AG04450 (cell line): Measurements from ENCODE around the gene TTN. TPM values are rescaled to one million over a fixed set of nuclear protein-coding genes. Genes with fewer than 3 reads are reported as not detected.

Experiments
- CTCF ChIA-PET: fragments of 300-600, 350-600 bp; formaldehyde crosslinking; extraction: SDS; loops from one replicate; lab custom pipeline; 2022; ENCODE audit warnings: antibody characterized with exemption, inconsistent platforms; lab: Charles Lee
- POLR2A ChIA-PET: fragments of 350-600 bp; formaldehyde crosslinking; extraction: SDS; loops from one replicate; lab custom pipeline; 2021; ENCODE audit warnings: antibody characterized with exemption, inconsistent platforms; lab: Yijun Ruan, JAX
- DNase-seq: peaks from one replicate; pipeline ENCODE4 v3.0.0-alpha.2; 2011; ENCODE audit warnings: low read depth, low spot score
- H3K27ac ChIP-seq: one replicate; pipeline ENCODE4 v1.5.1; 2012; ENCODE audit warnings: low read depth, low read length, control low read depth
- H3K27me3 ChIP-seq: one replicate; pipeline ENCODE4 v1.6.0; 2012; ENCODE audit warnings: low read length; ENCODE audit not compliant: control insufficient read depth, insufficient read depth
- H3K4me3 ChIP-seq: 2 replicates; pipeline ENCODE4 v1.5.1; 2011; ENCODE audit warnings: mild to moderate bottlenecking, low read depth, low read length, control low read depth
- H3K9me3 ChIP-seq: 2 replicates; pipeline ENCODE4 v1.5.1; 2012; ENCODE audit warnings: low read length; ENCODE audit not compliant: control insufficient read depth, insufficient read depth
- CTCF ChIP-seq: IDR thresholded peaks from 2 replicates; pipeline ENCODE4 v1.5.1; 2011; ENCODE audit warnings: low read depth, low read length, control low read depth, inconsistent platforms
- polyA plus RNA-seq: library from polyadenylated mRNA; depleted of rRNA; stranded (reverse); fragments of >200 nt; gene quantifications from 2 replicates; pipeline ENCODE4 v1.2.3, GENCODE V29; 2011

Gene TTN
- polyA plus RNA-seq, 1 experiment = 0.06 TPM

GRCh38 chr2:178796079-178796677 lies 11.0 kb downstream of the TTN start:
- Histone ChIP-seq H3K4me3 (no peak overlapping the region), H3K9me3 (no peaks in the 10 kb centered on the region), H3K27me3 (no peaks in the 10 kb centered on the region), H3K27ac (no peak overlapping the region)
- TF ChIP-seq CTCF = peak; percentile 60
- ChIA-PET CTCF (interaction anchor here (0.6 to 5.9 kb wide), 25 partner anchors 11 to 423 kb away, joined by 3 to 69 read pairs (median 4); partner anchors contain the start of gene TTN), POLR2A (no interaction called here)
- DNase-seq = peak; percentile 4

- Histone ChIP-seq H3K27ac (no peak overlapping the region), H3K4me3 (no peak overlapping the region), H3K9me3 (no peaks in the 10 kb centered on the region), H3K27me3 (no peaks in the 10 kb centered on the region)
- ChIA-PET CTCF (no interaction called here), POLR2A (no interaction called here)
- DNase-seq = no peak
- no peak for TF ChIP-seq CTCF
Observed at GRCh38 chr2:178787934-178788333, 19.3 kb downstream of the TTN start.

- TF ChIP-seq CTCF = no peak
- H3K27ac ChIP-seq = no peak overlapping the region
- no peak for DNase-seq
- H3K27me3 ChIP-seq = no peaks in the 10 kb centered on the region
- H3K4me3 ChIP-seq = no peak overlapping the region
- ChIA-PET CTCF (no interaction called here), POLR2A (no interaction called here)
- H3K9me3 ChIP-seq = no peaks in the 10 kb centered on the region
Observed at GRCh38 chr2:178787155-178787554, 20.1 kb downstream of the TTN start.

- Histone ChIP-seq H3K9me3 (no peaks in the 10 kb centered on the region), H3K27me3 (no peaks in the 10 kb centered on the region), H3K27ac (no peak overlapping the region), H3K4me3 (no peak overlapping the region)
- CTCF ChIA-PET = no interaction called here
- TF ChIP-seq CTCF = no peak
- POLR2A ChIA-PET = no interaction called here
- DNase-seq = no peak
Observed at GRCh38 chr2:178783889-178784288, 23.3 kb downstream of the TTN start.

GRCh38 chr2:178782236-178782635 lies 25.0 kb downstream of the TTN start:
- DNase-seq = no peak
- no peaks in the 10 kb centered on the region for H3K9me3 ChIP-seq
- H3K27me3 ChIP-seq = no peaks in the 10 kb centered on the region
- POLR2A ChIA-PET = no interaction called here
- CTCF ChIA-PET = interaction anchor here (1.2 kb wide), 1 partner anchor 13 kb away, joined by 3 read pairs; no protein-coding TSS in a partner anchor
- H3K27ac ChIP-seq = no peak overlapping the region
- TF ChIP-seq CTCF = no peak
- no peak overlapping the region for H3K4me3 ChIP-seq
